ENCODE measurements around the gene CEACAM3.
"Not testable (repeated sequence)": the region's sequence is repeated elsewhere in the genome, so short reads cannot be mapped to it uniquely, and the experiment has no call there.

CEACAM3 gene

DNA sequence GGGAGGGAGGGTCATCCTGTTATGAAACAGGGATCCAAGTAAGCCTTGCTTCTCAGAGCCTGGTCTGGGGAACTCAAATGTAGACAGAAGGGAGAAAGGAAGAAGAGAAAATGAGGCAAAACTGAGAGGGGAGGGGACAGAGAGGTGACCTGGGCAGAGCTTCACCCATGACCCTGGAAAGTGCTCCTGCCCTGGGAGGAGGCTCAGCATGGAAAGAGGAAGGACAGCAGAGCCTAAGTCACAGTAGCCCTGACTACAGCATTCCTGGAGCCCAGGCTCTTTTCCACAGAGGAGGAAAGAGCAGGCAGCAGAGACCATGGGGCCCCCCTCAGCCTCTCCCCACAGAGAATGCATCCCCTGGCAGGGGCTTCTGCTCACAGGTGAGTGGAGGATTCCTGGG is at the start of gene CEACAM3:
Gene CEACAM3, plus strand, starts transcription at position 226 of the 400 bp plus-strand sequence. Its CDS starts 91 bp downstream, at position 317.
- no peak for DNase-seq

DNA sequence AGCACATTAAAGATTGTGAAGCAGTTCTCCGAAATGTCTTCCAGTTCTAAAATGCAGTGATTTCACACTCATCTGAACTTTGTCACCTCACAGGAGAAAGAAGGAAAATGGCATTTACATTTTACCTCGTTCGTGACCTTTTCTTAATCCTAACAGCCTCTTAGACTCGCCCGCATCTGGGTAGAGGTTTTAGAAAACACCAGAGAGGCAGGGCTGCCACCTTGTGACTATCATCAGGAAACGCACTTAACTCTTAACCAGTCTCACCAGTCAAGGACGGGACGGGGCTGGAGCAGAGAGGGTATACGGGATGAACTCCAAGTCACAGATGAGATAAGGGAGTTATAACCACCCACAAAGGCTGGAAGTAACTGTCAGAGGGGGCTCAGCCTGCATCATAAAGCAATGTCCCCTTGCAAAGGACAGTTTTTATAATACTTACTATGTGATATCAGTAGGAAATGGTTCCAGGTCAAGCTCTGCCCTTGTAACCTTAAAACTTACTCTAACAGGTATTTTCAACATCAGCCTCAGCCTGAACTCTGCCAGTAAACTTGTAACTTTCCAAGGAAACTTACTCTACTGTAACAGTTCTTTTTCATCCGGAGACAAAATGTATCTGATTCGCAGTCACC is 49.7 kb upstream of the CEACAM3 start:
- DNase-seq: peak; percentile 7 to 58 (median 30)

DNA sequence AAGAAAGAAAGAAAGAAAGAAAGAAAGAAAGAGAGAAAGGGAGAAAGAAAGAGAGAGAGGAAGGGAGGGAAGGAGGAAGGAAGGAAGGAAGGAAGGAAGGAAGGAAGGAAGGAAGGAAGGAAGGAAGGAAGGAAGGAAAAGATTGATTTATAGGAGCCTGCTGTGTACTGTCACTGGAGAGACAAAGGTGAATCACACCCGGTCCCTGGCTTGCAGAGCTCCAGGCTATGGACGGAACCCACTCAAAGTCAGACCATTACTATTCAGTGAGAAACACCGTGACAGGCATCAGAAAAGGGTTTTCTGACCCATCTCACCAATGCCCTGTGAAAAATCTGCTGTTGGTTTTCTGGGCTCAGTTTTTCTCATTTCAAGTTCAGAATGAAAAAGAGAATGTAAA is 48.4 kb upstream of the CEACAM3 start:
- DNase-seq: no peak

DNA sequence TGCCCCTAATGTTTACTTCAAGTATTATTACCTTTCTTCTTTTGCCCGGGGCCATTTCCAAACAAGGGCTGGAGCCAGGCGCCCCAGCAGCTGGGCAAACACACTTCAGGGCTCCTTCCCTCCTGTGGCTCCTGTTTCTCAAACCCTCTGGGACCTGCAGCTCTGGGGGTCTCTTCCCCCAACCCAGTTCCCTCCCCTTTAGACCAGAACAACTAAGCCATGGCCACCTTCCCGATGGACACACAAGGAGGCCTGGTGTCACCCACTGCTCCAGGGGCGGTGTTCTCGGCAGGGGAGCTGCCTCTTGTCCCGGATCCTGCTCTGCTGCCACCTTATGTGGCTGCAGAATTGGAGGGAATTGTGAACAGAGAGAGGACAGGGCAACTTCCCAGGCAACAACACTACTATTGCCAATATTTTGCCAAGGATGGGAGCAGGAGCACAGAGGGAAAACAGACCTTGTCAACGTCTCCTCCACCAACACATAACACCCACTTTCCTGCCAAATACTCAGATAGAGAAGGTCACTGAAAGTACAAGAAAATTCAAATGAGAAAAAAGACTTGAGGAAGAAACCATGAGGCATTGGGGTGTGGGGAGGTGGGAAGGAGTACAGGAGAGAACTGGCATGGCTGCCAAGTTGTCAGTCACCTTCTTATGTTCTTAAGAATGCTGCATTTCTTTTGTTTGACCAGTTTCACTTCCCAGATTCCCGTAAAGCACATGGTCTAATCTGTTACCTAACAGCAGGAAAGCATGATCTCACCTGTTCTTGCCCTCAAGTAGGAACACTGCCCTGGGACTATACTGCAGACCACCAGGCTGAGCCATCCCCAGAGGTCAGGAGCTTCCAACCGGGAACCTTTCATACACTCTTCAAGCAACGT is 45.9 kb upstream of the CEACAM3 start:
- DNase-seq: not testable (repeated sequence)

DNA sequence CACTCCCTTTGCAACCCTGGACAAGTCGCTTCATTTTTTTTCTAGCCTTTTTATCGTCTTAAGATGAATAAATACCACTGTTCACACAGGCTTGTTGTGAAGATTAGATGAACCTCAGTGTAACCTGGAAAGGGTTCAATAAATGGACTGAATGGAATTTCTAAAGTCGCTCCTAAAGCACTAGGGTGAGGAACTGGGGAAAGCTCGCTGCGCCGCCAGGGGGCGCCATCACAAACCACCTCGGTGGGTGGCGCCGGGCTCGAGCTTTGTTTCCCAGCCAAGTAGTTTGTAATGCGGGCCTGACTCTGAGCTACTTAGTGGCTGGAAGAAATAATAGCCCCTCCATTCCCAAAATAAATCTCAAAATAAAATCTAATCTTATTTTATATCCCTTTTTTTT is 43.2 kb upstream of the CEACAM3 start:
- peak; percentile 42 to 81 (median 62) for DNase-seq

DNA sequence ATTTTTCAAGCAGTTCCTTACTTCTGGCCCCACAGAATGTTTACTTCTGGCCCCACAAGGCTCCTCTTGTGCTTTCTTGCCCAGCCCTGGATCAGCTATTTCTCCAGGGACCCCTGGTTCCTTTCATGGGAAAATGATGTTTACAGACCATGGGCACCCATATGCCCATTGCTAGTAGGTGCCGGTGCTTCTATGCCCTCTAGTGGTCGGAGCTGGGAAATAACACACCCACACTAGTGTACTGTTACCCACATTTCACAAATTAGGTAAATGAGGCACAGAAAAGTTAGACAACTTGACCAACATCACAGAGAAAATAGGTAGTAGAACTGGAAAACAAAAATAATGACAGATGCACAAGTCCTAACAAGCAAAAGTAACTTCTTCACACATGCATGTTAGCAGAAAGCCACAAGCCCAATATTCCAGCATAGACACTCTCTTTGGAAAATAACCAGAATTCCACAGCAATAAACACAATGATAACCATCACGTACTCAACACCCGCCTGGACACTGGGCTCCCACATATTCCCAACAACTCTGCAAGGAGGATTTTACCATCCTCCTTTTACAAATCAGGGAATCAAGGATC is 42.4 kb upstream of the CEACAM3 start:
- DNase-seq: peak; percentile 19 to 78 (median 54)

DNA sequence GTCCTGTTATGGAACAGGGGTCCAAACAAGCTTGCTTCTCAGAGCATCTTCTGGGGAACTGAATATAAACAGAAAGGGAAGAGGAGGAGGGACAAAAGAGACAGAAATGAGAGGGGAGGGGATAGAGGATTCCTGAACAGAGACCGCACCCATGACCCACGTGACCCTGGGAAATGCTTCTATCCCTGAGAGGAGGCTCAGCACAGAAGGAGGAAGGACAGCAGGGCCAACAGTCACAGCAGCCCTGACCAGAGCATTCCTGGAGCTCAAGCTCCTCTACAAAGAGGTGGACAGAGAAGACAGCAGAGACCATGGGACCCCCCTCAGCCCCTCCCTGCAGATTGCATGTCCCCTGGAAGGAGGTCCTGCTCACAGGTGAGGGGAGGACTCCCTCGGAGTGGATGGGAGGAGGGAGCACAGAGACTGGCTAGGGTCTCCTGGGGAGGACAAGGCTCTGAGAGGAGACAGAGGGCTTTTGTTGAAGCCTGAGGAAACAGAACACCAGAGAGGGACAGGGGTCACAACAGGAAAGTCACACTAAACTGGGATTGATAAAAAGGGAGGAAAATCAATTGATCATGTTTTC is 41.0 kb upstream of the CEACAM3 start, which contains the start of gene CEACAM6:
Gene CEACAM6, plus strand, starts transcription at position 203 of the 586 bp plus-strand sequence. Its CDS starts 109 bp downstream, at position 312.
- DNase-seq: no peak

DNA sequence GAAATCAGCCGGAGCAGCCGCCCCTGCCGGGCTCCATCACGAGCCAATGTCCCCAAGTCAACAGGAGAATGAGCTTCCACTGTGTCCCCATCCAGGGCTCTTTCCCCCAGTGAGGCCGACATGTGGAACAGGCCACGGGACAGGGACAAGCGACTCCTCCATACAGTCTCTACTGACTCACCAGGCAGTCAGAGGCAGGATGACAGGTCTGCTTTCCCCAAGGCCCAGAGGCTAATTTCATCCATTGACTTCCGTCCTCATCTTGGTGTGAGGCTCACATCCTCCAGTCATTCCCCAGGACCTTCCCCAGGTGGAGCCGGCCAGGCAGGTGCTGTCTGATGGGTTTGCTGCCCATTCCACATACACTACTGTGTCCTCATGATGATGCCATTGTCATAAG is 37.5 kb upstream of the CEACAM3 start:
- DNase-seq: no peak

DNA sequence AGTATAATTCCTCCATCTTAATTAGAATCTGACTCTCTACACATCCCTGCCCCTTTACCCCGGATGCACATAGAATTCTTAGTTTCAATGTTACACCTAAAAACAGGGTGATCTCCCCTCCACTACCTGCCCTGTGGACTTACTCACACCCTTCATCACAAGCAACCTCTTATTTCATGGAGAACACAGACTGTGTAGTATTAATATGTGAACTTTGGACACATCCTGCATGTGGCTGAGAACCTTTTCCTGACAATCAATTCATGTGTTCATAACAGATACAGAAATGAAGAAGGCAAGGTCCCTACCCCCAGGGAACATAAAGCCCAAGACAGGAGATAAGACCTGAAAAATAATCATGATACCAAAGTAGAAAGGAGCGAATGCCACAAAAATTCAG is 29.3 kb upstream of the CEACAM3 start:
- DNase-seq: no peak

DNA sequence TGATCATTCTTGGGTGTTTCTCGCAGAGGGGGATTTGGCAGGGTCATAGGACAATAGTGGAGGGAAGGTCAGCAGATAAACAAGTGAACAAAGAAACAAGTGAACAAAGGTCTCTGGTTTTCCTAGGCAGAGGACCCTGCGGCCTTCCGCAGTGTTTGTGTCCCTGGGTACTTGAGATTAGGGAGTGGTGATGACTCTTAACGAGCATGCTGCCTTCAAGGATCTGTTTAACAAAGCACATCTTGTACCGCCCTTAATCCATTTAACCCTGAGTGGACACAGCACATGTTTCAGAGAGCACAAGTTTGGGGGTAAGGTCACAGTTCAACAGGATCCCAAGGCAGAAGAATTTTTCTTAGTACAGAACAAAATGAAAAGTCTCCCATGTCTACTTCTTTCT is 28.3 kb upstream of the CEACAM3 start:
- not testable (repeated sequence) for DNase-seq

DNA sequence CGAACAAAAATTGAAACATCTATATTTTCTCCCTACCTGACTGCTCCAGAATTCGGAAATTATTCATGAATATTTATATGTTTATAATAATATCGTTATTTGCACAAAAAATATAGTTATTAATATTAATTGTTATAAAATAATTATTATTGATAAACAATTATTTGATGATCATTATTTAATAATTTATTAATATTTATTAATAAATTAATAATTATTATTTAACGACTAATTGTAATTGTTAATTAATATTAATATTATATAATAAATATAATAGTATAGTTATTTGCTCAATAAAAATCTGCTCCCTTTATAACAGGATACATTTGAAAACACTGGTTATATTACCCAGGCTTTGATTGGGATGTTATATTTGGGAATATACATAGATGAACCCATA is 26.8 kb upstream of the CEACAM3 start:
- DNase-seq: no peak

DNA sequence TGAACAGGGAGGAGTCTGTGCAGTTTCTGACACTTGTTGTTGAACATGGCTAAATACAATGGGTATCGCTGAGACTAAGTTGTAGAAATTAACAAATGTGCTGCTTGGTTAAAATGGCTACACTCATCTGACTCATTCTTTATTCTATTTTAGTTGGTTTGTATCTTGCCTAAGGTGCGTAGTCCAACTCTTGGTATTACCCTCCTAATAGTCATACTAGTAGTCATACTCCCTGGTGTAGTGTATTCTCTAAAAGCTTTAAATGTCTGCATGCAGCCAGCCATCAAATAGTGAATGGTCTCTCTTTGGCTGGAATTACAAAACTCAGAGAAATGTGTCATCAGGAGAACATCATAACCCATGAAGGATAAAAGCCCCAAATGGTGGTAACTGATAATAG is 25.0 kb upstream of the CEACAM3 start:
- no peak for DNase-seq

DNA sequence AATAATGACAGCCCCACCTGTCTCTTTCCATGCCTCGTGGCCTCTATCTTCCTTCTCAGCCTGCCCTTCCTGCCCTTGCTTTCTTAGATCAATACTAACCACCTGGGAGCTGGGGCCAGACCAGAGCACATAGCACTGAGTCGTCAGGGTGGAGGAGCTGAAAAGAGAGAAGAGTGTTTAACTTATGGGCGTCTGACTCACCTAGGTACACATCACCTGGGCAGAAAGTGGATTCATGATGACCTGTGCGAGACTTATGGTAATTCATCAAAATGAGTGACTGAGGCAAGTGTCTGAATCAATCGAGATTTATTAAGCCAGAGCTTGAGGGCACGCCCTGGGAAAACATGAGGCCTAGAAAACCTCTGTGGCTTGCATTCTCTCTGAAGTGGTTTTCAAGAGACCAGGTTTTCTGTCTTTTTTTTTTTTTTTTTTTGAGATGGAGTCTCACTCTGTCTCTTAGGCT is 21.8 kb upstream of the CEACAM3 start:
- peak; percentile 19 to 82 (median 50) for DNase-seq

DNA sequence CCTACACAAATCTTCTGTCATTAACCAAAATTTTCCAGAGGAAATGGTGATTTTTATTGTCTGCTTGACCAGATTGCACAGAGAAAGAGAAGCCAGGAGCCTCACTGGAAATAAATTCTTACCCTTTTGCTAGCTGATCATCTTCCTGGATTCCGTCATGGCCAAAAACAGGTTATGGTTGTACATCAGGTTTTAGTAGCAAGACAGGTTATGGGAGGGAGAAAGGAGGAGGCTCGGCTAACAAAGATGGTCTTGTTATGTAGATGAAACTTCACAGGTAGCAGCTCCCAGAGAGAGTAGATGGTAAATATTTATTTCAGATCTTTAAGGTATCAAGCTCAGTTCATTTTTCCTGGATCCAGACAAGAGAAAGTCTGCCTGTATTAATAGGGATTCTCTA is 19.7 kb upstream of the CEACAM3 start:
- DNase-seq: no peak

DNA sequence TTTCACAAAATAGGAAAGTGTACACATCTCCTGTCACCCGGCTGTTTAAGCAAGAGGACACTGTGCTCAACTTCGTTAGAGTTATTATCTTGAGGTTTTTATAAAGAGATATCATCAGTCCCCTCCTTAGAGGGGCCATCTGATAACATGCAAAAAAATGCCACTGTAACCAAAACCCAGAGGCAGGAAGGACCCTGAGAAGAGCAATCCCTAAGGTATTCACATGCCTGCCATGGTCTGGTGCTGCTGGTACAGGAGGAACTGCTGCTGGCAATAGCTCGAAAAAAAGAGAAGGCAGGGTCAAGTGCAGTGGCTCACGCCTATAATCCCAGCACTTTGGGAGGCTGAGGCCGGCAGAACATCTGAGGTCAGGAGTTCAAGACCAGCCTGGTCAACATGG is 12.8 kb upstream of the CEACAM3 start:
- DNase-seq: no peak

DNA sequence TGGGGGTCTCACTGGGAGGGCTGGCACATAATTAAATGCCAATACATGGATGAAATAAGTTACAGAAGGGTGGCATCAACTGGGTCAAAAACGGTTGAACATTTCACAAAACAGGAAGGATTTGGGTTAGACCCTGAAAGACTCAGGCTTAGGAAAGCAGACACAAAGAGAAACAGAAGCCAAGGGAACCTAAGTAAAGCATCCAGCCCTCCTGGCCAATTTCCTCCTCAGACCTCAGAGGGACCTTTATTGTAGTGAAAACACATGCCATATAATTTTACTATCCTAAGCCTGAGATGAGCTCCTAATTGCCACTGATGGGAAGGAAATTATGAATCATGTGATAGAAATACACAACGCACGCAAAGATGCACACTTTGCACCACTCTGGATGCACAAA is 12.1 kb upstream of the CEACAM3 start:
- DNase-seq: no peak

DNA sequence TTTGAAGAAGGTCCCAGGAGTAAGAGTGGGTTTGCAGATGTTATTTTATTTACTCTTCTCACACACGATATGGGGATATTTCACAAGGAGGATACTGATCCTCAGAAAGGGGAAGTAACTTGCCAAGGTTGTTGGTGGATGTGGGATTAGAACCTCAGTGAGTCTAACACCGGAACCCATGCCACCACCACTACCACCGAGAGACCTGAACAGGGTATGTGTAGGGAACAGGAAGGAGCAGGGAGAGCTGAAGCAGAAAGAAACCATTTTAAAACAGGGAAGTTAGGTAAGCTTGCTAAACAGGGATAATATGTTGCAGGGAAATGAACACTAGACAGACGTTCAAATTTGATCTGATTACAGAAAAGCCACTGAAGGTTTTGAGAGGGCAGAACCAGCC is 11.6 kb upstream of the CEACAM3 start:
- no peak for DNase-seq

DNA sequence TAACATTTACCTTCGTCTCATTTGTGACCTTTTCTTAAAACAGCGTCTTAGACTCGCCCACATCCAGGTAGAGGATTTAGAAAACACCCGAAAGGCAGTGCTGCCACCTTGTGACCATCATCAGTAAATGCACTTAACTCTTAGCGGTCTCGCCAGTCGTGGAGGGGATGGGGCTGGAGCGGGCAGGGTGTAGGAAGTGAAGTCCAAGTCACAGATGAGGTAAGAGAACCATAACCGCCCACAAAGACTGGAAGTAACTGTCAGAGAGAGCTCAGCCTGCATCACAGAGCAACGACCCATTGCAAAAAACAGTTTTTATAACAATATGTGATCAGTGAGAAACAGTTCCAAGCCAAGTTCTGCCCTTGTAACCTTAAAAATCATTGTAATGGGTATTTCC is 10.7 kb upstream of the CEACAM3 start:
- DNase-seq: peak; percentile 43 to 83 (median 64)

DNA sequence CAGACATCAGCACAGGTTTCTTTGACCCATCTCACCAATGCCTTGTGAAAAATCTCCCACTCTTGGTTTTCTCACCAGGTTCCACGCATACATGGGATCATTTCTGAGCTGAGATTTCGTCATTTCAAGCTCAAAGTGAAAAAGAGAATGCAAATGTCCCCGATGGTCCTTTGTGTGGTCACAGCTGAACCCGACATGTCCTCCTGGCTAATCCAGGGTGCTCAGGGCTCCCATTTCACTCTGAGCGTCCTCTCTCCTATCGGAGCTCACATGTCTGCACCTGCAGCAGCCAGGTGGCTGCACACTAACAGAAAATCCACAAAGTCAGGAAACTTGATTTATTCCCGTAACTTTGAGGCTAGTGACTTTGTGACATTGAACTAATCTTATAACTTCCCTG is 9.3 kb upstream of the CEACAM3 start:
- DNase-seq: no peak

DNA sequence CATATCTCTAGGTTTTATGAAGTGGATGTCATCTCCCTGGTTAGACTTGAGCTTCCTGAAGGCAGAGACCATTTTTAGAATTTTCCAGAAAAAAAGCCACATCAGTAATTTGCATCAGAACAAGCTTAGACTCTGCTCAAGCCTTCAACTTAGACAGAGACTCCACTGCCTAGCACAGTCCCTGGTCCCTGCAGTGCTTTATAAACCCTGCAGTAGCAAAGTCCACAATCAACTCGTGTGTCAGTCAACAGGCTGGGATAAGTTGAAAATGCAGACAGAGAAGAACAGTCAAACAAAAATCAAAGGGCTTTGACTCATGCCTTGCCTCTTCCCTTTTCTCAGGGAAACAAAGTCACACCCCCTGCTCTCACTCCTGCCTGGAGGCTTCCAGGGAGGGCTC is 7.9 kb upstream of the CEACAM3 start:
- DNase-seq: not testable (repeated sequence)

DNA sequence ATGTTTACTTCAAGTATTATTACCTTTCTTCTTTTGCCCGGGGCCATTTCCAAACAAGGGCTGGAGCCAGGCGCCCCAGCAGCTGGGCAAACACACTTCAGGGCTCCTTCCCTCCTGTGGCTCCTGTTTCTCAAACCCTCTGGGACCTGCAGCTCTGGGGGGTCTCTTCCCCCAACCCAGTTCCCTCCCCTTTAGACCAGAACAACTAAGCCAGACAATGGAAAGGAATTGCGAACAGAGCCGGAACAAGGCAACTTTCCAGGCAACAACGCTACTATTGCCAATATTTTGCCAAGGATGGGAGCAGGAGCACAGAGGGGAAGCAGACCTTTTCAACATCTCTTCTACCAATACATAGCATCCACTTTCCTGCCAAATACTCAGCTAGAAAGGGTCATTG is 7.3 kb upstream of the CEACAM3 start:
- DNase-seq: not testable (repeated sequence)

DNA sequence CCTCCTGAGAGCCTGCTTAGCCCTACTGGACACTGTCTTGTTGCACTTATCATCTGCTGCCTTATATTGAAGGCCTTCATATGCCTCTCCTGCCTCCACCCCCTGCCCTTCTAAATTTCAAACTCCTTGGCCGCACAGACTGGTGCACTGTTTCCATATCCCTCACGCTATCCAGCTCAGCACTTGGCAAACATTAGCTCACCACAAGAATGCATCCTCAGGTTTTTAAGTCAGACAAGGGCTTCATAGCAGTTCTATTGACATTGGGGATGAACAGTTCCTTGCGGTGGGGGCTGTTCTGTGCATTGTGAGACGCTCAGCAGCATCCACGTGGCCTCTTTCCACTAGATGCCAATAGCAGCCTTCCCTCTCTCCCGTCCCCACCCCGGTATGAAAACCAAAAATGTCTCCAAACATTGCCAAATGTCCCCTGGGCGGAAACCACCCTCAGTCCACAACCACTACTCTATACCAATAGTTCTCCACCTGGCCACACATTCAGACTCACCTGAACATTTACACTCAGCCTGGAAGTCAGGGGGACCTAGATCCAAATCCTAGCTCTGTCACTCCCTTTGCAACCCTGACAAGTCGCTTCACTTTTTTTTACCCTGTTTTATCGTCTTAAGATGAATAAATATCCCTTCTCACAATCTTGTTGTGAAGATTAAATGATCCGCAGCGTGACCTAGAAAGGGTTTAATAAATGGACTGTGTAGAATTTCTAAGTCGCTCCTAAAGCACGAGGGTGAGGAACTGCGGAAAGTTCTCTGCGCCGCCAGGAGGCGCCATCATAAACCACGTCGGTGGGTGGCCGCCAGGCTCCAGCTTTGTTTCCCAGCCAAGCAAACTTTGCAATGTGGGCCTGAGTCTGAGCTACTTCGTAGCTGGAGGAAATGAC is 3.6 kb upstream of the CEACAM3 start:
- DNase-seq: peak in 5 of 6 experiments; percentile 16 to 47 (median 34)
